ENCODE measurements around the gene SLC35F1. TPM values are rescaled to one million over a fixed set of nuclear protein-coding genes. Genes with fewer than 3 reads are reported as not detected.

Gene SLC35F1
- total and polyA plus RNA-seq, 2 experiments from 2014 or later = 0.04 to 0.43 TPM

- no peak overlapping the region for H3K4me2 ChIP-seq
- no peak for TF ChIP-seq EZH2 (IDR thresholded peaks at IDR 0.05; ENCODE audit: borderline replicate concordance)
- no peak for TF ChIP-seq CTCF (IDR thresholded peaks at IDR 0.05; ENCODE audit: poor library complexity)
- no peak for TF ChIP-seq EZH2phosphoT487 (IDR thresholded peaks at IDR 0.05; ENCODE audit: low read depth, severe bottlenecking, unreplicated experiment)
- H4K20me1 ChIP-seq (ENCODE audit: insufficient read depth, poor library complexity, severe bottlenecking) = no peaks in the 10 kb centered on the region
- H3K27me3 ChIP-seq = no peaks in the 10 kb centered on the region
- no peaks in the 10 kb centered on the region for H3K9me3 ChIP-seq (ENCODE audit: low read depth)
- H3K9me2 ChIP-seq (replicated peaks; ENCODE audit: insufficient read depth) = no peaks in the 10 kb centered on the region
- DNase-seq (ENCODE audit: low spot score) = no peak
- H3K4me1 ChIP-seq (ENCODE audit: insufficient read depth) = no peaks in the 10 kb centered on the region
- no peaks in the 10 kb centered on the region for H3K79me2 ChIP-seq
- WGBS (ENCODE audit: low lambda C conversion rate, missing lambda C conversion rate) = 44% methylated on average over 1 of the region's 1 CpG
- no peak overlapping the region for H3K4me3 ChIP-seq
- no peak overlapping the region for H3K27ac ChIP-seq
- H3K36me3 ChIP-seq (replicated peaks; ENCODE audit: insufficient read depth, low read depth) = no peaks in the 10 kb centered on the region
- no peak overlapping the region for H2AFZ ChIP-seq
Observed at GRCh38 chr6:118277631-118278030, 370.6 kb downstream of the SLC35F1 start.

GRCh38 chr6:118280210-118280609 lies 373.1 kb downstream of the SLC35F1 start:
- H4K20me1 ChIP-seq (ENCODE audit: insufficient read depth, poor library complexity, severe bottlenecking) = no peaks in the 10 kb centered on the region
- H3K9me2 ChIP-seq (replicated peaks; ENCODE audit: insufficient read depth) = no peaks in the 10 kb centered on the region
- no peaks in the 10 kb centered on the region for H3K27me3 ChIP-seq
- H3K9me3 ChIP-seq (ENCODE audit: low read depth) = no peaks in the 10 kb centered on the region
- no peaks in the 10 kb centered on the region for H3K36me3 ChIP-seq (replicated peaks; ENCODE audit: insufficient read depth, low read depth)
- WGBS (ENCODE audit: low lambda C conversion rate, missing lambda C conversion rate) = 67% methylated on average over 2 of the region's 2 CpGs
- TF ChIP-seq CTCF (IDR thresholded peaks at IDR 0.05; ENCODE audit: poor library complexity) (no peak), EZH2 (IDR thresholded peaks at IDR 0.05; ENCODE audit: borderline replicate concordance) (no peak), EZH2phosphoT487 (IDR thresholded peaks at IDR 0.05; ENCODE audit: low read depth, severe bottlenecking, unreplicated experiment) (no peak)
- peaks cover 1% of the 10 kb centered on the region for H3K4me1 ChIP-seq (ENCODE audit: insufficient read depth)
- no peak overlapping the region for H3K4me2 ChIP-seq
- H3K79me2 ChIP-seq = no peaks in the 10 kb centered on the region
- no peak for DNase-seq (ENCODE audit: low spot score)
- H2AFZ ChIP-seq = no peak overlapping the region
- H3K4me3 ChIP-seq = no peak overlapping the region
- H3K27ac ChIP-seq = no peak overlapping the region

- H3K9me3 ChIP-seq (ENCODE audit: low read depth) = no peaks in the 10 kb centered on the region
- H3K9me2 ChIP-seq (replicated peaks; ENCODE audit: insufficient read depth) = no peaks in the 10 kb centered on the region
- H4K20me1 ChIP-seq (ENCODE audit: insufficient read depth, poor library complexity, severe bottlenecking) = no peaks in the 10 kb centered on the region
- no peaks in the 10 kb centered on the region for H3K36me3 ChIP-seq (replicated peaks; ENCODE audit: insufficient read depth, low read depth)
- H3K27me3 ChIP-seq = no peaks in the 10 kb centered on the region
- H2AFZ ChIP-seq = no peak overlapping the region
- H3K4me2 ChIP-seq = no peak overlapping the region
- peaks cover 5% of the 10 kb centered on the region for H3K4me1 ChIP-seq (ENCODE audit: insufficient read depth)
- H3K79me2 ChIP-seq = no peaks in the 10 kb centered on the region
- H3K4me3 ChIP-seq = no peak overlapping the region
- TF ChIP-seq EZH2phosphoT487 (IDR thresholded peaks at IDR 0.05; ENCODE audit: low read depth, severe bottlenecking, unreplicated experiment) (no peak), EZH2 (IDR thresholded peaks at IDR 0.05; ENCODE audit: borderline replicate concordance) (no peak), CTCF (IDR thresholded peaks at IDR 0.05; ENCODE audit: poor library complexity) (no peak)
- H3K27ac ChIP-seq = no peak overlapping the region
- no peak for DNase-seq (ENCODE audit: low spot score)
Observed at GRCh38 chr6:118281291-118281690, 374.2 kb downstream of the SLC35F1 start.

GRCh38 chr6:118283766-118284165 lies 376.7 kb downstream of the SLC35F1 start:
- Histone ChIP-seq H3K9me3 (ENCODE audit: low read depth) (no peaks in the 10 kb centered on the region), H3K27ac (no peak overlapping the region), H3K36me3 (replicated peaks; ENCODE audit: insufficient read depth, low read depth) (no peaks in the 10 kb centered on the region), H3K4me2 (no peak overlapping the region), H3K27me3 (no peaks in the 10 kb centered on the region), H3K4me1 (ENCODE audit: insufficient read depth) (peaks cover 5% of the 10 kb centered on the region), H3K4me3 (no peak overlapping the region), H2AFZ (no peak overlapping the region), H3K9me2 (replicated peaks; ENCODE audit: insufficient read depth) (no peaks in the 10 kb centered on the region), H4K20me1 (ENCODE audit: insufficient read depth, poor library complexity, severe bottlenecking) (no peaks in the 10 kb centered on the region), H3K79me2 (no peaks in the 10 kb centered on the region)
- WGBS (ENCODE audit: low lambda C conversion rate, missing lambda C conversion rate) = 29% methylated on average over 8 of the region's 8 CpGs
- TF ChIP-seq CTCF (IDR thresholded peaks at IDR 0.05; ENCODE audit: poor library complexity) = peak; percentile 88
- TF ChIP-seq EZH2phosphoT487 (IDR thresholded peaks at IDR 0.05; ENCODE audit: low read depth, severe bottlenecking, unreplicated experiment) = no peak
- TF ChIP-seq EZH2 (IDR thresholded peaks at IDR 0.05; ENCODE audit: borderline replicate concordance) = no peak
- peak; percentile 81 for DNase-seq (ENCODE audit: low spot score)

Data from hepatocyte (in vitro differentiated cells).